HepG2 (cell line): ENCODE measurements around the gene GAS2. TPM values are rescaled to one million over a fixed set of nuclear protein-coding genes. Genes with fewer than 3 reads are reported as not detected.

Experiments used
- ARNT2 ChIP-seq: sonication (generic); formaldehyde crosslinking; IDR thresholded peaks from 2 replicates; pipeline ENCODE4 v1.8.0; 2022; ENCODE audit warnings: mild to moderate bottlenecking, low read depth, missing genetic modification reagents, moderate library complexity
- BATF2 ChIP-seq: sonication (generic); formaldehyde crosslinking; IDR thresholded peaks from 2 replicates; pipeline ENCODE4 v1.8.0; 2022; ENCODE audit warnings: mild to moderate bottlenecking, missing genetic modification reagents, moderate library complexity
- HNRNPH1 ChIP-seq: fragments of 200-400 bp; formaldehyde crosslinking; optimal IDR thresholded peaks from 2 replicates; pipeline ENCODE3; 2017; ENCODE audit warnings: mild to moderate bottlenecking, low read depth, low read length
- HOXA7 ChIP-seq: sonication (generic); formaldehyde crosslinking; IDR thresholded peaks from 2 replicates; pipeline ENCODE4 v1.8.1; 2022; ENCODE audit warnings: mild to moderate bottlenecking, missing genetic modification reagents, moderate library complexity
- HOXD1 ChIP-seq: sonication (generic); formaldehyde crosslinking; IDR thresholded peaks from 2 replicates; pipeline ENCODE4 v1.5.0; 2020; ENCODE audit warnings: missing genetic modification reagents
- MAFG ChIP-seq: sonication (generic); formaldehyde crosslinking; IDR thresholded peaks from 2 replicates; pipeline ENCODE4 v1.5.1; 2020; ENCODE audit warnings: mild to moderate bottlenecking, missing genetic modification reagents
- NCOR1 ChIP-seq: fragments of 200-600 bp; sonication (generic); IDR thresholded peaks from 2 replicates; pipeline ENCODE4 v1.7.0; 2017; ENCODE audit warnings: antibody characterized with exemption, low read length, borderline replicate concordance
- NFKB2 ChIP-seq: sonication (generic); formaldehyde crosslinking; IDR thresholded peaks from 2 replicates; pipeline ENCODE4 v1.4.0; 2020; ENCODE audit warnings: missing genetic modification reagents, borderline replicate concordance
- NKX3-1 ChIP-seq: sonication (generic); formaldehyde crosslinking; IDR thresholded peaks from 2 replicates; pipeline ENCODE4 v1.5.0; 2020; ENCODE audit warnings: missing genetic modification reagents
- PRDM10 ChIP-seq: sonication (generic); formaldehyde crosslinking; IDR thresholded peaks from 2 replicates; pipeline ENCODE4 v1.4.0; 2020; ENCODE audit warnings: low read depth, missing genetic modification reagents
- PTBP1 ChIP-seq: fragments of 200-400 bp; formaldehyde crosslinking; IDR thresholded peaks from 2 replicates; pipeline ENCODE4 v1.6.1; 2018; ENCODE audit warnings: low read length, low read depth; ENCODE audit not compliant: poor library complexity, severe bottlenecking
- RFXAP ChIP-seq: sonication (generic); formaldehyde crosslinking; IDR thresholded peaks from 2 replicates; pipeline ENCODE4 v1.4.0; 2020; ENCODE audit warnings: missing genetic modification reagents, borderline replicate concordance
- SATB2 ChIP-seq: sonication (generic); formaldehyde crosslinking; IDR thresholded peaks from 2 replicates; pipeline ENCODE4 v1.5.0; 2020; ENCODE audit warnings: missing genetic modification reagents
- TBL1XR1 ChIP-seq: fragments of 150-350 bp; IDR thresholded peaks from 2 replicates; pipeline ENCODE4 v1.6.1; 2014; ENCODE audit warnings: borderline replicate concordance, low read length; ENCODE audit not compliant: partially characterized antibody
- TGIF2 ChIP-seq: IDR thresholded peaks from 2 replicates; pipeline ENCODE4 v1.6.1; 2016; ENCODE audit warnings: control low read depth, missing compliant biosample characterization
- THYN1 ChIP-seq: sonication (generic); formaldehyde crosslinking; IDR thresholded peaks from 2 replicates; pipeline ENCODE4 v1.8.1; 2023; ENCODE audit warnings: low read depth, mild to moderate bottlenecking, moderate library complexity, missing genetic modification reagents, borderline replicate concordance
- ZNF234 ChIP-seq: sonication (generic); formaldehyde crosslinking; conservative IDR thresholded peaks from 2 replicates; pipeline ENCODE4 v1.5.1; 2020; ENCODE audit warnings: mild to moderate bottlenecking, missing genetic modification reagents
- ZNF432 ChIP-seq: sonication (generic); formaldehyde crosslinking; IDR thresholded peaks from 2 replicates; pipeline ENCODE4 v1.5.0; 2020; ENCODE audit warnings: missing genetic modification reagents, mild to moderate bottlenecking, borderline replicate concordance
- ZNF570 ChIP-seq: sonication (generic); formaldehyde crosslinking; IDR thresholded peaks from 2 replicates; pipeline ENCODE4 v1.4.0; 2020; ENCODE audit warnings: mild to moderate bottlenecking, missing genetic modification reagents, borderline replicate concordance
- ZNF780A ChIP-seq: sonication (generic); formaldehyde crosslinking; IDR thresholded peaks from 2 replicates; pipeline ENCODE4 v1.8.0; 2022; ENCODE audit warnings: mild to moderate bottlenecking, missing genetic modification reagents, moderate library complexity
- ZNF782 ChIP-seq: sonication (generic); formaldehyde crosslinking; IDR thresholded peaks from 2 replicates; pipeline ENCODE4 v1.4.0; 2020; ENCODE audit warnings: missing genetic modification reagents, mild to moderate bottlenecking, borderline replicate concordance
- ZSCAN12 ChIP-seq: sonication (generic); formaldehyde crosslinking; IDR thresholded peaks from 2 replicates; pipeline ENCODE4 v1.9.0; 2021; ENCODE audit warnings: mild to moderate bottlenecking, missing genetic modification reagents
- polyA plus RNA-seq, 8 experiments: library from polyadenylated mRNA; depleted of rRNA in 3 of 8; stranded (reverse) in 7 of 8; unstranded in 1 of 8; fragments of >200 nt; fragmentation: Illumina TruSeq in 4 of 8; extraction: Trizol in 4 of 8; gene quantifications; 2 replicates each; pipeline versions ENCODE4 v1.2.1 to v1.2.3, GENCODE V29; 2011 to 2016; ENCODE audit warnings: low read depth in 4 of 8, missing spikeins in 1 of 8, mixed read lengths in 1 of 8; ENCODE audit not compliant: insufficient read depth in 1 of 8
- total RNA-seq, 5 experiments: library from RNA; depleted of rRNA; stranded (reverse); fragments of >200 nt; fragmentation: Illumina TruSeq; extraction: Trizol; gene quantifications; 2 replicates each; pipeline ENCODE4 v1.2.3, GENCODE V29; 2016; ENCODE audit warnings: low read depth in 1 of 5
- TF ChIP-seq, protein P1 (sequence below): IDR thresholded peaks from 2 replicates; pipeline ENCODE4 v1.6.1; 2016; ENCODE audit warnings: control low read depth
- TF ChIP-seq, protein P2 (sequence below): sonication (generic); formaldehyde crosslinking; conservative IDR thresholded peaks from 2 replicates; pipeline ENCODE4 v1.4.0; 2020; ENCODE audit warnings: missing genetic modification reagents

Gene GAS2
- total and polyA plus RNA-seq, 2 of the 13 experiments (the other 11 are each of a cell fraction or from before 2014, with no cell fraction given): 26.0 to 85.1 TPM

DNA sequence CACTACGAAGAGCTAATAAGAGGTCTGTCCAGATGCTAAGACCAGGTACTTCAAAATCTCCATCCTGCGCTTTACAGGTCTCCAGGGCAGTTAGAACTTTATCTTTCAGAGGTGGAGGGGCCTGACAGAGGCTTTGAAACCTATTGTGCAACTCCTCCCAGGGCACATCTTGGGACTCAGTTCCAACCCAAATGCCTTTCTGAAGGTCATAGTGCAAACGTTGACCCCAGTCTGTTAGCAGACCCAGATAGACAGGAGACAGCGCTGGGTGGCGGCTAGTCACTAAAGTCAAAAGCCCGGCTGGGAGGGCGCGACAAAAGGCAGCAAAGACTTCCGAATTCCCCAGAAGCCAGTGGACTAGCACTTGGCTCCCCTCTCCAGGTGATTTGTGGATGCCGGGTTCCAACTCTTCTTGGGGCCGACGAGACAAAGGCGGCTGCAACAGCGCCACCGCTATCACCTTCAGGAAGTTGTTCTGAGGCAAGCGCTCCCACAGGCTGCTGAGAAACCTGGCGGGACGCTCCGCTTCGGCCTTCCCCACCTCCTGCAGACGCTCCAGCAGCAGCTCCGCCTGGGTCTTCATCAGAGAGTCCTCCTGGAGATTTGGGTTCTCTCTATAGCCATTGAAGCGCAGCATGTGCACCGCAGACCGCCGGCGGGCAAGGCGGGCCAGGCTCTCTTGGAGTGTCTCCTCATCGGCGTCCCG, 41.5 kb upstream of the GAS2 start (continued):
- TF ChIP-seq BATF2 (peak; percentile 69; the same call in 1 of the 2 replicates), PTBP1 (no peak), ZNF782 (peak; percentile 64; the same call in 1 of the 2 replicates), HOXA7 (CRISPR knock-in tag) (0 out of 2 replicates have a peak, but pooled peaks have one; percentile 32), THYN1 (CRISPR knock-in tag) (no peak), ZNF432 (CRISPR knock-in tag) (no peak), ZNF570 (CRISPR knock-in tag) (no peak), TGIF2 (peak; percentile 66; the same call in 1 of the 2 replicates), MAFG (CRISPR knock-in tag) (no peak), TBL1XR1 (no peak), HNRNPH1 (no peak), HOXD1 (CRISPR knock-in tag) (peak; percentile 67; the same call in 1 of the 2 replicates), ZNF780A (CRISPR knock-in tag) (no peak), SATB2 (CRISPR knock-in tag) (no peak), ARNT2 (peak; percentile 24; the same call in 1 of the 2 replicates), NCOR1 (peak; percentile 53; the same call in 1 of the 2 replicates), PRDM10 (CRISPR knock-in tag) (no peak), RFXAP (CRISPR knock-in tag) (no peak), NFKB2 (CRISPR knock-in tag) (peak; percentile 85; the same call in 1 of the 2 replicates), ZSCAN12 (CRISPR knock-in tag) (no peak), ZNF234 (CRISPR knock-in tag) (0 out of 2 replicates have a peak, but pooled peaks have one; percentile 58), NKX3-1 (CRISPR knock-in tag) (peak; percentile 73; the same call in 1 of the 2 replicates)
- TF ChIP-seq, protein P1, sequence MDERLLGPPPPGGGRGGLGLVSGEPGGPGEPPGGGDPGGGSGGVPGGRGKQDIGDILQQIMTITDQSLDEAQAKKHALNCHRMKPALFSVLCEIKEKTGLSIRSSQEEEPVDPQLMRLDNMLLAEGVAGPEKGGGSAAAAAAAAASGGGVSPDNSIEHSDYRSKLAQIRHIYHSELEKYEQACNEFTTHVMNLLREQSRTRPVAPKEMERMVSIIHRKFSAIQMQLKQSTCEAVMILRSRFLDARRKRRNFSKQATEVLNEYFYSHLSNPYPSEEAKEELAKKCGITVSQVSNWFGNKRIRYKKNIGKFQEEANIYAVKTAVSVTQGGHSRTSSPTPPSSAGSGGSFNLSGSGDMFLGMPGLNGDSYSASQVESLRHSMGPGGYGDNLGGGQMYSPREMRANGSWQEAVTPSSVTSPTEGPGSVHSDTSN (CRISPR knock-in tag): no peak
- TF ChIP-seq, protein P2, sequence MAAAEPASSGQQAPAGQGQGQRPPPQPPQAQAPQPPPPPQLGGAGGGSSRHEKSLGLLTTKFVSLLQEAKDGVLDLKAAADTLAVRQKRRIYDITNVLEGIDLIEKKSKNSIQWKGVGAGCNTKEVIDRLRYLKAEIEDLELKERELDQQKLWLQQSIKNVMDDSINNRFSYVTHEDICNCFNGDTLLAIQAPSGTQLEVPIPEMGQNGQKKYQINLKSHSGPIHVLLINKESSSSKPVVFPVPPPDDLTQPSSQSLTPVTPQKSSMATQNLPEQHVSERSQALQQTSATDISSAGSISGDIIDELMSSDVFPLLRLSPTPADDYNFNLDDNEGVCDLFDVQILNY (CRISPR knock-in tag): no peak
